Adipocyte (in vitro differentiated cells): ENCODE data around the gene UBFD1.
A peak's percentile ranks its signal among the peaks of the same experiment; 100 is the strongest.
"Not testable (repeated sequence)": the region's sequence is repeated elsewhere in the genome, so short reads cannot be mapped to it uniquely, and the experiment has no call there.

Experiments used
- DNase-seq: peaks from one replicate; pipeline ENCODE4 v3.0.0-alpha.2; 2015; ENCODE audit warnings: low read depth
- H3K27me3 ChIP-seq: replicated peaks from 2 replicates; pipeline ENCODE4 v1.7.0; 2013; ENCODE audit warnings: mild to moderate bottlenecking, low read length, moderate library complexity; ENCODE audit not compliant: control insufficient read depth, insufficient read depth
- H3K36me3 ChIP-seq: 2 replicates; pipeline ENCODE4 v1.7.0; 2013; ENCODE audit warnings: low read length, mild to moderate bottlenecking, moderate library complexity; ENCODE audit not compliant: control insufficient read depth, insufficient read depth, severe bottlenecking
- H3K4me1 ChIP-seq: 2 replicates; pipeline ENCODE4 v1.7.0; 2013; ENCODE audit warnings: mild to moderate bottlenecking, low read length, moderate library complexity; ENCODE audit not compliant: control insufficient read depth, insufficient read depth
- H3K4me3 ChIP-seq: 2 replicates; pipeline ENCODE4 v1.7.0; 2013; ENCODE audit warnings: mild to moderate bottlenecking, low read length, moderate library complexity
- H3K9ac ChIP-seq: 2 replicates; pipeline ENCODE4 v1.7.0; 2013; ENCODE audit warnings: mild to moderate bottlenecking, low read length, moderate library complexity
- H3K9me3 ChIP-seq: 2 replicates; pipeline ENCODE4 v1.7.0; 2013; ENCODE audit warnings: mild to moderate bottlenecking, low read length, moderate library complexity; ENCODE audit not compliant: control insufficient read depth

The UBFD1 gene

DNA sequence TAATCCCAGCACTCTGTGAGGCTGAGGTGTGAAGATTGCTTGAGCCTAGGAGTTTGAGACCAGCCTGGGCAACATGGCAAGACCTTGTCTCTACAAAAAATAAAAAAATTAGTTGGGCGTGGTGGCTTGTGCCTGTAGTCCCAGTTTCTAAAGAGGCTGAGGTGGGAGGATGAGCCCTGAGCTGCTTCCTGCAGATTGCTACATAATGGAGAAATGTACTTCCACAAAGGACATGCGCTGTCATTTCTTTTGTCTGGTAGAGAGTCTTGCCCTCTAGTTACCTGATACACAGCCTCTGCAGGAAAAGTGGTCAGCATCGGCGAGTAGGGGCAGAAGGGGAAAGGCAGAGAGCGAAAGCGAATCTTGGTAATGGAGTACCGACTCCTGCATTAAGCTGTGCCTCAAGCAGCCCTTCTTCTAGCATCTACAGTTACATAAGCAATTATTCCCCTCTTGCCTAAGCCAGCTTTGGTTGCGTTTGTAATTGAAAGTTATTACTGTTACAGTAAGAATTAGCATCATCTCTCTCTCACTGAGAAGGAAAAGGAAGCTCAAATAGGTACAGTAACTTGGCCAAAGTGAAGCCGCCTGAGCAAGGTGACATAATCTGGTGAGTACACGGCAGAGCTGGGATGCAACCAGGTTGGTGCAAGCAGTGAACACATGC lies 28.8 kb upstream of the UBFD1 start:
- DNase-seq = no peak
- H3K9ac ChIP-seq = no peak overlapping the region
- H3K36me3 ChIP-seq = peaks cover 66% of the 10 kb centered on the region
- no peaks in the 10 kb centered on the region for H3K27me3 ChIP-seq
- no peak overlapping the region for H3K4me3 ChIP-seq
- no peaks in the 10 kb centered on the region for H3K9me3 ChIP-seq
- no peaks in the 10 kb centered on the region for H3K4me1 ChIP-seq

GRCh38 chr16:23530062-23530461 lies 27.5 kb upstream of the UBFD1 start:
- Histone ChIP-seq H3K4me3 (no peak overlapping the region), H3K9ac (no peak overlapping the region), H3K36me3 (peaks cover 68% of the 10 kb centered on the region), H3K27me3 (no peaks in the 10 kb centered on the region), H3K4me1 (no peaks in the 10 kb centered on the region), H3K9me3 (no peaks in the 10 kb centered on the region)
- no peak for DNase-seq

GRCh38 chr16:23532448-23532847 lies 25.1 kb upstream of the UBFD1 start:
- Histone ChIP-seq H3K4me3 (no peak overlapping the region), H3K9me3 (no peaks in the 10 kb centered on the region), H3K27me3 (no peaks in the 10 kb centered on the region), H3K9ac (no peak overlapping the region), H3K36me3 (peaks cover 68% of the 10 kb centered on the region), H3K4me1 (peaks cover 9% of the 10 kb centered on the region)
- DNase-seq = no peak

- H3K36me3 ChIP-seq = peaks cover 51% of the 10 kb centered on the region
- peaks cover 19% of the 10 kb centered on the region for H3K4me1 ChIP-seq
- DNase-seq = no peak
Measured at GRCh38 chr16:23534868-23535860, 22.4 kb upstream of the UBFD1 start.

GRCh38 chr16:23535901-23536300 lies 21.6 kb upstream of the UBFD1 start:
- Histone ChIP-seq H3K9me3 (no peaks in the 10 kb centered on the region), H3K9ac (no peak overlapping the region), H3K4me1 (peaks cover 19% of the 10 kb centered on the region), H3K36me3 (peaks cover 54% of the 10 kb centered on the region), H3K4me3 (no peak overlapping the region), H3K27me3 (no peaks in the 10 kb centered on the region)
- no peak for DNase-seq

More at GRCh38 chr16:23534868-23535860, 22.4 kb upstream of the UBFD1 start:
- Histone ChIP-seq H3K27me3 (no peaks in the 10 kb centered on the region), H3K4me3 (no peak overlapping the region), H3K9me3 (no peaks in the 10 kb centered on the region), H3K9ac (no peak overlapping the region)

- Histone ChIP-seq H3K27me3 (no peaks in the 10 kb centered on the region), H3K9me3 (no peaks in the 10 kb centered on the region), H3K36me3 (peaks cover 50% of the 10 kb centered on the region), H3K9ac (no peak overlapping the region), H3K4me3 (no peak overlapping the region), H3K4me1 (peaks cover 19% of the 10 kb centered on the region)
- no peak for DNase-seq
Measured at GRCh38 chr16:23537390-23537789, 20.1 kb upstream of the UBFD1 start.

GRCh38 chr16:23538919-23539278 lies 18.6 kb upstream of the UBFD1 start:
- Histone ChIP-seq H3K36me3 (peaks cover 48% of the 10 kb centered on the region), H3K9me3 (no peaks in the 10 kb centered on the region), H3K9ac (peak overlapping the region; percentile 47), H3K4me1 (peaks cover 19% of the 10 kb centered on the region), H3K27me3 (no peaks in the 10 kb centered on the region), H3K4me3 (no peak overlapping the region)
- no peak for DNase-seq

GRCh38 chr16:23539984-23540816 lies 17.3 kb upstream of the UBFD1 start:
- Histone ChIP-seq H3K4me1 (peaks cover 18% of the 10 kb centered on the region), H3K36me3 (peaks cover 46% of the 10 kb centered on the region), H3K27me3 (no peaks in the 10 kb centered on the region), H3K9me3 (no peaks in the 10 kb centered on the region), H3K9ac (no peak overlapping the region), H3K4me3 (no peak overlapping the region)
- DNase-seq = no peak

DNA sequence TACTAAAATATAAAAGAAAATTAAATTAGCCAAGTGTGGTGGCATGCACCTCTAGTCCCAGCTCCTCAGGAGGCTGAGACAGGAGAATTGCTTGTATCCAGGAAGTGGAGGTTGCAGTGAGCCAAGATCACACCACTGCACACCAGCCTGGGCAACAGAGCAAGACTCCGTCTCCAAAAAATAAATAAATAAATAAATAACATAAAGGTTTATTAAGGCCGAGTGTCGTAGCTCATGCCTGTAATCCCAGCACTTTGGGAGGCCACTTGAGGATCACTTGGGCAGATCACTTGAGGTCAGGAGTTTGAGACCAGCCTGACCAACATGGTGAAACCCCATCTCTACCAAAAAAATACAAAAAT lies 16.7 kb upstream of the UBFD1 start:
- H3K9me3 ChIP-seq, DNase-seq, H3K9ac ChIP-seq, H3K27me3 ChIP-seq, H3K4me3 ChIP-seq: not testable (repeated sequence)
- Histone ChIP-seq H3K4me1 (peaks cover 13% of the 10 kb centered on the region), H3K36me3 (peaks cover 48% of the 10 kb centered on the region)

- Histone ChIP-seq H3K27me3 (no peaks in the 10 kb centered on the region), H3K4me3 (no peak overlapping the region), H3K36me3 (peaks cover 72% of the 10 kb centered on the region), H3K9ac (no peak overlapping the region), H3K4me1 (no peaks in the 10 kb centered on the region), H3K9me3 (no peaks in the 10 kb centered on the region)
- DNase-seq = no peak
Measured at GRCh38 chr16:23544436-23544835, 13.1 kb upstream of the UBFD1 start.

DNA sequence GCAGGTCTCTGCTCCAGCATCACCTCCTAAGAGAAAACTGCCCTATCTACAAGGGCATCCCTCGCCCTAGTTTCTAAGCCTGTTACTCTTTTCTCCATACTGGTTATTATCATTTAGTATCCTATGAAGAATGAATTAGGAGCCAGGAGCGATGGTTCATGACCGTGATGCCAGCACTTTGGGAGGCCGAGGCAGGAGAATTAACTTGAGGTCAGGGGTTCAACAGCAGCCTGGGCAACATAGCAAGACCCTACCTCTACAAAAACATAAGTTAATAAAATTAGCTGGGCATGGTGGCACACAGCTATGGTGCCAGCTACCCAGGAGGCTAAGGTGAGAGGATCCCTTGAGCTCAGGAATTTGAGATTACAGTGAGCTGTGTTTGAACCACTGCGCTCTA lies 7.6 kb upstream of the UBFD1 start:
- H3K36me3 ChIP-seq = peaks cover 68% of the 10 kb centered on the region
- H3K9ac ChIP-seq = no peak overlapping the region
- DNase-seq = no peak
- no peaks in the 10 kb centered on the region for H3K9me3 ChIP-seq
- no peaks in the 10 kb centered on the region for H3K4me1 ChIP-seq
- no peaks in the 10 kb centered on the region for H3K27me3 ChIP-seq
- H3K4me3 ChIP-seq = no peak overlapping the region
